Measurements from ENCODE around the gene SMARCAL1.

GRCh38 chr2:216362730-216363129 is 49.6 kb upstream of the SMARCAL1 start:
- TF ChIP-seq CTCF (conservative IDR thresholded peaks at IDR 0.05; ENCODE audit: low read depth in 2 of 2), result no peak
- TF ChIP-seq ETS1 (IDR thresholded peaks at IDR 0.05), result no peak
- no peak for TF ChIP-seq EZH2phosphoT487 (IDR thresholded peaks at IDR 0.05; ENCODE audit: unreplicated experiment)
- no peak for TF ChIP-seq CREB1 (CRISPR knock-in tag; IDR thresholded peaks at IDR 0.05; ENCODE audit: low read depth)
- no peak for TF ChIP-seq POLR2AphosphoS5 (IDR thresholded peaks at IDR 0.05; ENCODE audit: low read depth)

All from GM23338 (cell line).